Measurements from ENCODE around the gene CC2D2B. TPM values are rescaled to one million over a fixed set of nuclear protein-coding genes. Genes with fewer than 3 reads are reported as not detected.

The CC2D2B gene
- total RNA-seq, 1 donor from 2014 or later = 0.76 TPM

- intact Hi-C loops (cut with micrococcal nuclease) = loop anchor here (1.0 to 5.0 kb wide), 6 partner anchors 26 to 358 kb away; partner anchors contain the start of gene CCNJ
These were observed 109.5 kb downstream of the CC2D2B start for GRCh38 chr10:96017191-96017687.

DNA sequence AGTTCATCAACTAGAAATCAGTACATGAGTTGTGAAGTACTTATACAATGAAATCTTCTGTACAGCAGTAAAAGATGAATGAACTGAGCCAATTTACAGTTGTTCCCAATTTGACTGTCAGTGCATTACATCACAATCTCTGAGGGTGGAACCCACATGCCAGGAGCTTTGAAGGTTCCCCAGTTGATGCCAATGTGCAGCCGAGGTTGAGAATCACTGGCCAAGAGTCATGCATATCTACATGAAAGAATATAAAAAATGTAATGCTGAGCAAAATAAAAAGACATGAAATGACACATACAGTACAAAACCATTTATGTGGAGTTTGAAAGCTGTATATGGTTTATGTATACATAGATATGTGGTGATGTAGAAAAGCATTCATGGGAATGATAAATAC lies 113.6 kb downstream of the CC2D2B start:
- intact Hi-C loops (cut with micrococcal nuclease) = no loop called here

DNA sequence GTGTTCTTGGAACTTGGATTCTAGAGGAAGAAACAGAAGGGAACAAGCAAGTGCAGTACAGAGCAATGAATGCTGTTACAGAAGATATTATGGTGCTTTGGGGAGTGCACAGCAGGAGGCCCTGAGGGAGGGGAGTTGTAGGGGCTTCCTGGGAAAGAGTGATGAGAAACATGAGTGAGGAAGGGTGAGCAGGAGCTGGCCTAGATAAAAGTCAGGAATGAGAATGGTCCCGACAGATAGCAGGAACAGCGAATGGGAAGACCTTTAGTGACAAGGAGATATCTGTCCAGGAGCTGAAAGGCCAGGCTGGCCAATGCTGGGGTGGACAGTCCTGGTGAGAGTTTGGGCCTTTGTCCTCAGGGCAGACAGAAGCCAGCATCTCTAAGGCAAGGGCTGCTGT lies 115.0 kb downstream of the CC2D2B start:
- intact Hi-C loops (cut with micrococcal nuclease) = no loop called here

DNA sequence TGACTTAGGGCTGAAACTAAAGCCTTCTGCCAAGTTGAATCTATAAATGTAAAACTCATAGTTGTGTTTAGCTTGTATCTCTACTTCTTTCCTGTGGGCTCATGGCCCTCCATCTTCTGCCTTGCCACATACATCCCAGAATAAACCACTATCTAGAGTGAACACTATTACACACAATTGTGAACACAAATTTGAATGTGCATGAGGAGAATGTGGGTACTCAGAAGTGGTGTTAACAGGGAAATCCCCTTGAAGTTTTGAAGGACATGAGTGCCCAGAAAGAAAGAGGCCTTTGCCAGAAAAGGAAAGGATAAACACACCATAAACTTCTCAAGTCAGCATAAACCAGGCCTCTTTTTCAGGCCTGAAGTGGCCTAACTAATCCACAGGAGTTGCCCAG lies 115.4 kb downstream of the CC2D2B start:
- intact Hi-C loops (cut with micrococcal nuclease) = no loop called here

GRCh38 chr10:96025566-96025965 lies 117.8 kb downstream of the CC2D2B start:
- intact Hi-C loops (cut with micrococcal nuclease) = no loop called here

DNA sequence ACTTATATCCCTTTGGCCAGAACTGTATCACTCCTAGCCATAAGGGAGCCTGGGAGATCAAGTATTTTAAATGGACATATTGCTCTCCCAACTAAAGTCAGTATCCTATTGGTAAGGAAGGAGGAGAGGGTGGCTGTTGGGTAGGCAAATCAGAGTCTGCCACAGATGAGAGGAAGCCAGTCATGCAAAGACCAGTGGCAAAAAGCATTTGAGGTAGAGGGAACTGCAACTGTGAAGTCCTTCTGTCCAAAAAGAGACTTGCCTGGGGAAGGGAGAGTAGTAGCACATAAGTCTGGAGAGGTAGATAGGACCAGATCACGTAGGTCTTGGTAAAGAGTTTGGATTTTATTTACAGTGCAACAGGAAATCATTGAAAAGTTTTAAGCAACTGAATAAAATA lies 126.8 kb downstream of the CC2D2B start:
- intact Hi-C loops (cut with micrococcal nuclease) = no loop called here

DNA sequence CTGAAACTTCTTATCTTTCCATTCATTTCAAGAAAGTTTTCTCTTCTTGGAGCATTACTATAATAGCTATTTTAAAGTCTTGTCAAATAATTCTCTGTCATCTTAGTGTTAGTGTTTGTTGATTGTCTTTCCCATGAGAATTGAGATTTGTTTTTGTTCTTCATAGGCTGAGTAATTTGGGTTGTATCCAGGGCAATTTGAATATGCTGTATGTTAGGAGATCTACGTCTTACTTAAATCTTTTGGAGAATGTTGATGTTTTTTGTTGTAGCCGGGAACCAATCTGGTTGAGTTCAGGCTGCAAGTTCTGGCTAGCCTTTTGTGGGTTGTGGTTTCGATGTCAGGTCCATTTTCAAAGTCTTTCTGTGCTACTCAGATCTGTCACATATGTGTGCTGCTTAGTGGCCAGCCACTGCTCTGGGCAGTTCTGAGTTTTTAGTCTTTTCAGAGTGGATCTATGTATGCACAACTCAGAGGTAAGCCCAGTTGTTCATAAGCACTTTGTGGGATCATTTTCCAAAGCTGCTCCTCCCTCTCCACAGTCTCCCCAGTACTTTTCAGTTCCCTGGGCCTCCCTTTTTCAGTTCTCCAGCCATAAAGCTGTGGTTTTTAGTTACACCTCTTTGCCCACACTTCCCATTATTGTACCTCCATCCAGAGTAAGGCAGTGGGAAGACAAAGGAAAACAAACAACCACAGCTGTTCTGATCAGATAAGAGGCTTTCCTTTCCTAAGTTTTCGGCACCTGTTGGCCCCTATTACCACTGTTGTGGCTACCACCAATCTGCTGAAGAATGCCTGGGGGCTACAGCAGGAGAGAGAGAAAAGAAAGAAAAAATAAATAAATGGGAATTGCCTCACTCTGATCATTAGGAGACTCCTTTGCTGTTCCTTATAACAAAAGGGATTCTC lies 131.0 kb downstream of the CC2D2B start:
- intact Hi-C loops (cut with micrococcal nuclease) = no loop called here

- intact Hi-C loops (cut with micrococcal nuclease) = loop anchor here (5.0 to 10.0 kb wide), 3 partner anchors 254 to 791 kb away; partner anchors contain the start of genes ALDH18A1 and LCOR
These were observed 133.4 kb downstream of the CC2D2B start for GRCh38 chr10:96041146-96041545.

- intact Hi-C loops (cut with micrococcal nuclease) = loop anchor here (1.0 to 10.0 kb wide), 7 partner anchors 26 to 789 kb away; partner anchors contain the start of genes ALDH18A1, CC2D2B, LCOR and ZNF518A
These were observed 135.5 kb downstream of the CC2D2B start, which contains the start of gene CCNJ for GRCh38 chr10:96043033-96043892. TSS of gene CCNJ (plus strand) at chr10:96043583. CDS start at chr10:96044394, 811 bp downstream.

- intact Hi-C loops (cut with micrococcal nuclease) = loop anchor here (1.0 to 10.0 kb wide), 11 partner anchors 19 to 788 kb away; partner anchors contain the start of genes ALDH18A1, CC2D2B, LCOR and TM9SF3
These were observed 136.3 kb downstream of the CC2D2B start for GRCh38 chr10:96043893-96044715.

DNA sequence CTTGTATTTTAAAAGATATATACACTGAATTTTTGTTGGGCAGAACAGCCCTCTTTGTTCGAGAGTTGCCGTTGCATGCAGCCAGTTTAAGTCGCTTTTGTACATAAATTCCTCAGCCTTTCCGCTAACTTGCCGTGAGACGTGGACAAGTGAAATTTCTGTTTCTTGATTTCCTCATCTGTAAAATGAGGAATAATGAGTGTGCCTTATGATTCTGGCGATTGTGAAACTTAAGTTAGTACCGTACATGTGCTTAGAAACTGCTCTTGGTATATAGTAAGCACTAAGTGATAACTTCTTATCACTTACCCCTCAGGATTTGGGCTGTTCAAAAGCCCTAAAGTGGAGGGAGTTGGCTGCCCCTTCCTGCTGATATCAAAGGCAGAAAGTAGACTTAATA lies 137.0 kb downstream of the CC2D2B start:
- intact Hi-C loops (cut with micrococcal nuclease) = loop anchor here (1.0 to 10.0 kb wide), 7 partner anchors 19 to 788 kb away; partner anchors contain the start of genes ALDH18A1, LCOR and TM9SF3

DNA sequence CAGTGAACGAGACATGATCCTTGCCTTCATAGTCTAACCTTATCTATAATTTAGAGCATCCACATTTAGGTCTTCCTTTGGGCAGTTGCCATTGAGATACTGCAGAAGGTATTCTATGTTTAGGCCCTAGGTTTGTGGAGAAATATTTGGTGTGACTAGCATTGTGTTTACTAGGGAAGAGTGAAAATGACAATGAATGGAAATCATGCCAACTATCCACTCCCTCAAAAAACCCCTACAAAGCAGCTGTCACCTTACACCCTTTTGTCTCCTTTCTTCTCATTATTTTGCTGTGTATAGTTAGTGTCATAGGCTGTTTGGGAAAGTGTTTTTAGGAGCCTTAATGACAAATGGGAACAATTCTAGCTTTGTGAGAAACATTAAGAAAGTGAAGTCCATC lies 138.8 kb downstream of the CC2D2B start:
- intact Hi-C loops (cut with micrococcal nuclease) = loop anchor here (10.0 kb wide), 2 partner anchors 248 to 392 kb away; partner anchors contain the start of gene ALDH18A1

DNA sequence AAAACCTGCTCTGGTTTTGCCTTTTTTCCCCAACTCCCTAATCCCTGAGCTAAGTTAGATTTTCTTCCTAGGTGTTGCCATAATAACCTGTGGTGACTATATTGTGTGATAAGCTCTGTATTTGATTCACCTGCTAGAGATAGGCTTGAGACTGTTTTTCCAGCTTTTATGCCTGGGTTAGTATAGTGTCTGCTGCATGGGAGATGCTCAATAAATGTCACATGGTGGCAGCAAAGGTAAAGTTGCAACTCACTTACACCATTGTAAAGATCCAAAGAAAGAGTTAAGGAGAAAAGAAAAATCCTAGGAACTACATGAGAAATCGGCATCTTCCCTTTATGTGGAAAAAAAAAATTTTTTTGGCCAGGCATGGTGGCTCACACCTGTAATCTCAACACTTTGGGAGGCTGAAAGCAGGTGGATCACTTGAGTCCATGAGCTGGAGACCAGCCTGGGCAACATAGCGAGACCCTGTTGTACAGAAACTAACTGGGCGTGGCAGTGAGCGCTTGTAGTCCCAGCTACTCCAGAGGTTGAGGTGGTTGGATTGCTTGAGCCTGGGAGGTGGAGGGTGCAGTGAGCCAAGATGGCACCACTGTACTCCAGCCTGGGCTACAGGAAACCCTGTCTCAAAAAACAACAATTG lies 139.4 kb downstream of the CC2D2B start:
- intact Hi-C loops (cut with micrococcal nuclease) = loop anchor here (10.0 kb wide), 2 partner anchors 248 to 392 kb away; partner anchors contain the start of gene ALDH18A1

- intact Hi-C loops (cut with micrococcal nuclease) = loop anchor here (10.0 kb wide), 2 partner anchors 247 to 393 kb away; partner anchors contain the start of gene ALDH18A1
These were observed 140.2 kb downstream of the CC2D2B start for GRCh38 chr10:96047925-96048324.

GRCh38 chr10:96049340-96049739 lies 141.6 kb downstream of the CC2D2B start:
- intact Hi-C loops (cut with micrococcal nuclease) = loop anchor here (10.0 kb wide), 2 partner anchors 245 to 395 kb away; partner anchors contain the start of gene ALDH18A1

DNA sequence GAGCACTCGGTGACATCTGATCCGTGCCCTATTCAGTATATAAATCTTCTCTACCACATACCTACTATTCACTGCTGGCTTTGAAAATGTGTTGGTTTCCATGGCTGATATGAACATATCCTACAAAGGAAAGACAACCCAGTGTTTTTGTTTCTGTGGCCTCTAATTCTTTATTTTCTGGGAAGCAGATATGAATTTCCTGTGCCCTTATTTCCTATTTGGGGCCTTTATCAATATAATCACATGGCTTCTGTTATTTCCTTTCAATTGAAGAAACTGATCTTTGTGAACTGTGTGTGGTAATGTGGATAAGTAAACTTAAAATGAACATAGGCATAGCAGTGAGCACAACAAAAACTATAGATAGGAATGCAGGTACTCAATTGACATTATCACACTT lies 146.2 kb downstream of the CC2D2B start:
- intact Hi-C loops (cut with micrococcal nuclease) = no loop called here

DNA sequence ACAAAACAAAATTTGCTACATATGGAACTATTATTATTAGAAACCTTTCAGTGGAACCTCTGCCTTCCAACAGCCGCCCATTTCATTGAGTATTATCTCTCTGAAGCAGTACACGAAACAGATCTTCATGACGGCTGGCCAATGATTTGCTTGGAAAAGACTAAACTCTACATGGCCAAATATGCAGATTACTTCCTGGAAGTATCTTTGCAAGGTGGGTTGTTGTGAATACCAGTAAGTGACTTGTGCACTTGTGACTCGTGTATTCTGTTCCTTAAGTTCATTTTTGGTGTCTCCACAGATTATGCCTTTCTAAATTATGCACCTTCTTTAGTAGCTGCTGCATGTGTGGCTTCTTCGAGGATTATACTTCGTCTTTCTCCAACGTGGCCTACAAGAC lies 149.0 kb downstream of the CC2D2B start:
- intact Hi-C loops (cut with micrococcal nuclease) = no loop called here

DNA sequence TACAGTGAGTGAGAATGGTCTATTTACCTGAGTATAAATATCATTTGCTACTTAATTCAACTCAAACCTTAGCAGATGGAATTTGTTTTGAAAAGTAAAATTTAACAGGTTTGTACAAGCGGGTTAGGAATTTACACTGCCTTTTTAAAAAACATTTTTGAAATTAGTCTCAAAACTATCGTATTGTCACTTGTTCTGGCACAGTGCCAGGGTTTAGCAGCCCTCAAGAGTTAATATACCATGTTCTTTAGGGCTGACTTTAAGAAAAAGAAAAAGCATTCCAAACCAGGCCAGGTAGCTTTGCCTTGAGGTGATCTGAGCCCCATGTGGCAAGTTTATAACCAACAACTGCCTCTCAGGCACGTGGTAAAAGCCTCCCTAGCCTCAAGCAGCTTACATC lies 153.5 kb downstream of the CC2D2B start:
- intact Hi-C loops (cut with micrococcal nuclease) = no loop called here

DNA sequence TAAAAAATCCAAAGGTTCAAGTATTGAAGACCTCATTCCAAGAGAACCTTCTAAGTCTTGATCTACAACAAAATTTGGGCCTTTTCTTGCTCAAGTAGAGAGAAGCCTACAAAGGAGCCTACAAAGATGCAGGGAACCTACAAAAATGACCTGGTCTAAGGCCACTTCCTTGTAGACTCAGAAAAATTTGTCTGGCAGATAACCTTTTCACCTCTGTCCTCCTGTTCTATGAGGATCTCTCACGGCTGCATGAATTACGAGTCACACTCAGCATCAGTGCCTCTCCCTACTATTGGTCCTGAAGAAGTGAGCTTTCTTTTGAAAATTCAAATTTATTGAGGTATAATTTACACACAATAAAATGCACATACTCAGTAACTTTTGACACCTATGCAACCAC lies 164.9 kb downstream of the CC2D2B start:
- intact Hi-C loops (cut with micrococcal nuclease) = loop anchor here (1.0 kb wide), 1 partner anchor 9 kb away; no protein-coding TSS in a partner anchor
